Prostate gland (tissue), 2 donors: ENCODE measurements around the gene CPNE9. TPM values are rescaled to one million over a fixed set of nuclear protein-coding genes. Genes with fewer than 3 reads are reported as not detected.

Experiments
- DNase-seq: peaks from one replicate; pipeline ENCODE4 v3.0.0-alpha.2; 2019; ENCODE audit warnings: low spot score
- H3K27ac ChIP-seq, 2 donors: fragments of 200-600 bp; sonication (generic); 2 replicates each; pipeline ENCODE4 v1.5.1; 2017 to 2019
- H3K27me3 ChIP-seq: fragments of 200-600 bp; sonication (generic); replicated peaks from 2 replicates; pipeline ENCODE4 v1.5.1; 2019; ENCODE audit not compliant: insufficient read depth
- H3K36me3 ChIP-seq, 2 donors: fragments of 200-600 bp; sonication (generic); 1 replicate in 1 of 2; 2 replicates in 1 of 2; pipeline versions ENCODE4 v1.5.1 to v1.8.1; 2017 to 2019
- H3K4me1 ChIP-seq: fragments of 200-600 bp; sonication (generic); replicated peaks from 2 replicates; pipeline ENCODE4 v1.5.1; 2019
- H3K4me3 ChIP-seq, 2 donors: fragments of 200-600 bp; sonication (generic); 2 replicates each; pipeline ENCODE4 v1.5.1; 2017 to 2019
- H3K9me3 ChIP-seq: fragments of 200-600 bp; sonication (generic); 2 replicates; pipeline ENCODE4 v1.5.1; 2017
- POLR2A ChIP-seq: fragments of 450-650 bp; IDR thresholded peaks from one replicate; pipeline ENCODE4 v1.6.1; 2016; ENCODE audit warnings: antibody characterized with exemption, mild to moderate bottlenecking
- POLR2AphosphoS5 ChIP-seq: sonication (generic); formaldehyde crosslinking; IDR thresholded peaks from one replicate; pipeline ENCODE4 v1.6.1; 2017; ENCODE audit warnings: antibody characterized with exemption
- whole genome bisulfite sequencing: methylation state at CpG from one replicate; pipeline ENCODE4 v1.1.5; 2018; 5-methylcytosine and 5-hydroxymethylcytosine counted together
- intact Hi-C: fragments of 100-400 bp; cut with DNase I; formaldehyde crosslinking; loops from one replicate; pipeline ENCODE4 v1.14.2; 2022
- total RNA-seq, 2 donors: library from RNA; depleted of rRNA; stranded (reverse); fragments of >200 nt; gene quantifications; one replicate each; pipeline ENCODE4 v1.1.0, GENCODE V29; 2016
- TF ChIP-seq, protein P1 (sequence below), 4 experiments: fragments of 200-600 bp in 2 of 4; fragments of 450-650 bp in 2 of 4; sonication (generic) in 2 of 4; IDR thresholded peaks; 1 replicate in 3 of 4; 2 replicates in 1 of 4; pipeline ENCODE4 v1.5.1; 2016 to 2019; ENCODE audit warnings: antibody characterized with exemption in 4 of 4, mild to moderate bottlenecking in 2 of 4, moderate library complexity in 2 of 4

Gene CPNE9
- total RNA-seq, 2 donors from 2014 or later = not detected

DNA sequence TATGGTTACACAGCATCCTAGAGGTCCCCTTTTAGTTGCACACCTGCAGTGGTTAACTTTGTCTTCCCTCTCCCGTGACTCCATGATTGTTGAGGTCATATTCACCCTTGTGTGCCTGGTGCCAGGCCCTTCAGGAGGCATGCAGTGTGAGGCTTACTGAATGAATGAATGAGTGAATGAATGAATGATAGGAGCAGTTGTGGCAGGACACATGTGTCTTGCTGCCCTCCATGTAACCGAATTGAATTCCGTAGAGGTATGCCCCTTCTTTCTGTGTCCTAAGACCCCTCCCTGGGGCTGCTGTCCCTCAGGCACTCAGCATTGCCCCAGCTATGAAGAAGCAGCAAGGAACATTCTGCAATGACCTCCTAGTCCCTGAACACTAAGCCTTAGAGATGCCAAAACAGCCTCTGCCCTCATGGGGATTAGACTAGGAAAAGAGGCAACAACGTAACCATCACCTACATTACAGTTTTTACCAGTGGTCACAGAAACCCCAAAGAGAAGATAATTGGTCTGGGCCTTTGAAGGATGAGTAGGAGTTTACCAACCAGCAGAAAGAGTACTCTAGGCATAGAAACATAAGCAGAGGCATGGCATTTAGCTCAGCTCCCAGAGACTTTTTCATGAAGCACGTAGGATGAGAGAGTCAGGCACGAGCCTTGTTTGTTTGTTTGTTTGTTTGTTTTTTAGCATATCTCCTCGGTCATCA lies 22.5 kb upstream of the CPNE9 start:
- Histone ChIP-seq H3K27ac (no peak overlapping the region), H3K9me3 (no peaks in the 10 kb centered on the region), H3K27me3 (no peaks in the 10 kb centered on the region), H3K36me3 (peaks cover 31 to 47% of the 10 kb centered on the region in 2 donors), H3K4me3 (no peak overlapping the region), H3K4me1 (no peaks in the 10 kb centered on the region)
- 93% methylated on average over 7 of the region's 7 CpGs for WGBS
- TF ChIP-seq POLR2A (no peak), POLR2AphosphoS5 (no peak)
- TF ChIP-seq, protein P1, sequence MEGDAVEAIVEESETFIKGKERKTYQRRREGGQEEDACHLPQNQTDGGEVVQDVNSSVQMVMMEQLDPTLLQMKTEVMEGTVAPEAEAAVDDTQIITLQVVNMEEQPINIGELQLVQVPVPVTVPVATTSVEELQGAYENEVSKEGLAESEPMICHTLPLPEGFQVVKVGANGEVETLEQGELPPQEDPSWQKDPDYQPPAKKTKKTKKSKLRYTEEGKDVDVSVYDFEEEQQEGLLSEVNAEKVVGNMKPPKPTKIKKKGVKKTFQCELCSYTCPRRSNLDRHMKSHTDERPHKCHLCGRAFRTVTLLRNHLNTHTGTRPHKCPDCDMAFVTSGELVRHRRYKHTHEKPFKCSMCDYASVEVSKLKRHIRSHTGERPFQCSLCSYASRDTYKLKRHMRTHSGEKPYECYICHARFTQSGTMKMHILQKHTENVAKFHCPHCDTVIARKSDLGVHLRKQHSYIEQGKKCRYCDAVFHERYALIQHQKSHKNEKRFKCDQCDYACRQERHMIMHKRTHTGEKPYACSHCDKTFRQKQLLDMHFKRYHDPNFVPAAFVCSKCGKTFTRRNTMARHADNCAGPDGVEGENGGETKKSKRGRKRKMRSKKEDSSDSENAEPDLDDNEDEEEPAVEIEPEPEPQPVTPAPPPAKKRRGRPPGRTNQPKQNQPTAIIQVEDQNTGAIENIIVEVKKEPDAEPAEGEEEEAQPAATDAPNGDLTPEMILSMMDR (IDR thresholded peaks at IDR 0.05) = no peak
- intact Hi-C loops = no loop called here
- DNase-seq = no peak

DNA sequence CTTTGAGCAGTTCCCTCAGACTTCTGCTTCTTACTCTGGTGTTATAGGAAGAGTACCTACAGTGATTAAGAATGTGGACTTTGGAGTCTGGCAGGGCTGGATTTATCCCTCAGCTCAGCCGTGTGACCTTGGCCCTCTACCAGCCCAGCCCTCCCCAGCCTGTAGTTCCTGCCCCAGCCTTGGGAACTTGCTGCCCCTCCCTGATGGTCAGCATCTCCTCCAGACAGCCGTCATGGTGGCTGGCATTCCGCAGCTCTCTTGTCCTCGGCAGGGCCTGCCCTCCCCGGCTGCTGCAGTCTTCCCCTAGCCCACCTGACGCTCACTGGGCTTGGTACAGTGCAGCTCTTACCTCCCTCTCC lies 21.9 kb upstream of the CPNE9 start:
- no peaks in the 10 kb centered on the region for H3K9me3 ChIP-seq
- no peak for DNase-seq
- H3K27me3 ChIP-seq = no peaks in the 10 kb centered on the region
- TF ChIP-seq, protein P1 (IDR thresholded peaks at IDR 0.05) = no peak
- TF ChIP-seq POLR2A = no peak
- no peak for TF ChIP-seq POLR2AphosphoS5
- intact Hi-C loops = no loop called here
- H3K4me3 ChIP-seq = no peak overlapping the region
- 71% methylated on average over 6 of the region's 6 CpGs for WGBS
- no peak overlapping the region for H3K27ac ChIP-seq
- H3K4me1 ChIP-seq = no peaks in the 10 kb centered on the region
- peaks cover 29 to 50% of the 10 kb centered on the region in 2 donors for H3K36me3 ChIP-seq

DNA sequence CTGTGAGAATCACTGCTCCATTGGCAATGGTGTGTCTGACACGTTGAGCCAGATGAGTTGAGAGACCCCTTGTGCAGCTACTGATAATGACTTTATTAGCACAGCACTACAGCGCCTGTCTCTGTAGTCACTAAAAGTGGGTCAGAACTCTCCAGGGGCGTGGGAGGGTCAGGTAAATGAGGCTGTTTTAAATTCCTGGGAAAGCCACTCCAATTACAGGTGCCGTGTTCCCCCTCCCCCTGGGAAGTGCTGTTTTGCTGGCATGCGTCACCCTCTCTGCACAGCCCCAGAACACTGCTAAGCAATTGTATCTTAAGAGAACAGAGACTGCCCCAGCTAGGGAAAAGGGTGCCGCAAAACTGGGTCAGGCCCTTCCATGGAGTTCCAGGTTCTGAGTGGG lies 21.5 kb upstream of the CPNE9 start:
- Histone ChIP-seq H3K27me3 (no peaks in the 10 kb centered on the region), H3K4me3 (no peak overlapping the region), H3K9me3 (no peaks in the 10 kb centered on the region), H3K36me3 (peaks cover 26 to 50% of the 10 kb centered on the region in 2 donors), H3K27ac (no peak overlapping the region), H3K4me1 (no peaks in the 10 kb centered on the region)
- intact Hi-C loops = no loop called here
- DNase-seq = no peak
- WGBS = 81% methylated on average over 6 of the region's 6 CpGs
- TF ChIP-seq, protein P1 (IDR thresholded peaks at IDR 0.05) = no peak
- TF ChIP-seq POLR2AphosphoS5 = no peak
- no peak for TF ChIP-seq POLR2A

DNA sequence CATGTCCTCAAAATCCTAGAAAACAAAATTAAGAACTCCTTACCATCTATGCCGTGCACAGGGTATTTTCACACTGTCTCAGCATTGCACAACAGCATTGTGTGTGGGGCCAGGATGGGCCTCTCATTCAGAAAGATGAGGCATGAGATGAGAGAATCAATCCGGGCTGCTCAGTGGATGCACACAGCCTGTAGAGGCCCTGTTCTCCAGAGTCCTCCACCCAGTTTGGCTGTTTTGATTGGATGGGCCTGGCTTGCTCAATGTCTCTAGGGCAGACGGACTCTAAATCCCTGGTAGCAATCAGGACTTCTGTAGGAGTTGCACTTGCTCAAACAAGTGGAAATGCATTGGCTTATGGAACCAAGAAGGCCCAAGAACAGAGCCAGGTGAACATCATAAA lies 20.2 kb upstream of the CPNE9 start:
- no peak overlapping the region for H3K27ac ChIP-seq
- H3K9me3 ChIP-seq = no peaks in the 10 kb centered on the region
- no peak overlapping the region for H3K4me3 ChIP-seq
- no peaks in the 10 kb centered on the region for H3K4me1 ChIP-seq
- whole genome bisulfite sequencing = 98% methylated on average over 3 of the region's 3 CpGs
- TF ChIP-seq, protein P1 (IDR thresholded peaks at IDR 0.05) = no peak
- no peak for TF ChIP-seq POLR2A
- TF ChIP-seq POLR2AphosphoS5 = no peak
- H3K27me3 ChIP-seq = no peaks in the 10 kb centered on the region
- peaks cover 32 to 52% of the 10 kb centered on the region in 2 donors for H3K36me3 ChIP-seq
- DNase-seq = no peak
- intact Hi-C loops = no loop called here
